AG09309 (cell line): Measurements from ENCODE around the gene GRIN2D.

Experiments
- DNase-seq: peaks from one replicate; pipeline ENCODE4 v3.0.0-alpha.2; 2010; ENCODE audit warnings: low read depth
- H3K4me3 ChIP-seq: 2 replicates; pipeline ENCODE4 v1.5.1; 2011; ENCODE audit warnings: mild to moderate bottlenecking, low read depth, low read length, moderate library complexity; ENCODE audit not compliant: control insufficient read depth
- CTCF ChIP-seq: IDR thresholded peaks from 2 replicates; pipeline ENCODE4 v1.5.1; 2011; ENCODE audit warnings: mild to moderate bottlenecking, low read depth, low read length, inconsistent platforms; ENCODE audit not compliant: insufficient read depth, control insufficient read depth; ENCODE audit errors: missing control alignments

Gene GRIN2D

GRCh38 chr19:48401287-48401686 lies 7.8 kb downstream of the GRIN2D start:
- no peak overlapping the region for H3K4me3 ChIP-seq
- TF ChIP-seq CTCF, result no peak
- no peak for DNase-seq

- no peak overlapping the region for H3K4me3 ChIP-seq
- no peak for DNase-seq
- TF ChIP-seq CTCF, result no peak
These were observed 10.1 kb downstream of the GRIN2D start for GRCh38 chr19:48403606-48404005.

GRCh38 chr19:48405010-48405659 lies 11.7 kb downstream of the GRIN2D start:
- no peak for TF ChIP-seq CTCF
- DNase-seq, result no peak
- H3K4me3 ChIP-seq, result no peak overlapping the region

GRCh38 chr19:48405850-48406249 lies 12.4 kb downstream of the GRIN2D start:
- no peak for DNase-seq
- TF ChIP-seq CTCF, result no peak
- H3K4me3 ChIP-seq, result no peak overlapping the region

GRCh38 chr19:48413879-48414587 lies 20.6 kb downstream of the GRIN2D start:
- DNase-seq, result no peak
- no peak for TF ChIP-seq CTCF
- no peak overlapping the region for H3K4me3 ChIP-seq

GRCh38 chr19:48415395-48415794 lies 21.9 kb downstream of the GRIN2D start:
- no peak overlapping the region for H3K4me3 ChIP-seq
- TF ChIP-seq CTCF, result no peak
- DNase-seq, result no peak
